ENCODE results near the gene SIAE. TPM values are rescaled to one million over a fixed set of nuclear protein-coding genes. Genes with fewer than 3 reads are reported as not detected.
A peak's percentile ranks its signal among the peaks of the same experiment; 100 is the strongest.

SIAE gene
- total and polyA plus RNA-seq, 3 donors from 2014 or later: 14.5 to 16.1 (median 15.3) TPM

- H3K36me3 ChIP-seq (ENCODE audit: low read depth, missing control alignments): no peaks in the 10 kb centered on the region
- H3K27me3 ChIP-seq: no peaks in the 10 kb centered on the region
- TF ChIP-seq CTCF (IDR thresholded peaks at IDR 0.05): no peak
- no peak for TF ChIP-seq POLR2A (IDR thresholded peaks at IDR 0.05)
- intact Hi-C loops (cut with DNase I; ENCODE audit: low total_unique reads): no loop called here
- H3K9me3 ChIP-seq: no peaks in the 10 kb centered on the region
- no peak for DNase-seq
- H3K4me3 ChIP-seq: no peak overlapping the region
- WGBS, 2 donors: 93 to 94% methylated on average over 1 of the region's 1 CpG
- H3K27ac ChIP-seq: no peak overlapping the region
- no peaks in the 10 kb centered on the region for H3K4me1 ChIP-seq
Observed at GRCh38 chr11:124639186-124639585, 34.4 kb downstream of the SIAE start.

GRCh38 chr11:124638500-124638899 is 35.0 kb downstream of the SIAE start:
- Histone ChIP-seq H3K27ac (no peak overlapping the region), H3K4me1 (no peaks in the 10 kb centered on the region), H3K9me3 (no peaks in the 10 kb centered on the region), H3K36me3 (ENCODE audit: low read depth, missing control alignments) (no peaks in the 10 kb centered on the region), H3K4me3 (no peak overlapping the region), H3K27me3 (no peaks in the 10 kb centered on the region)
- no peak for TF ChIP-seq CTCF (IDR thresholded peaks at IDR 0.05)
- WGBS, 2 donors: 81 to 93% methylated on average over 3 of the region's 3 CpGs
- DNase-seq: no peak
- intact Hi-C loops (cut with DNase I; ENCODE audit: low total_unique reads): no loop called here

- 53 to 58% methylated on average over 3 of the region's 3 CpGs for WGBS, 2 donors
- Histone ChIP-seq H3K27me3 (no peaks in the 10 kb centered on the region), H3K36me3 (ENCODE audit: low read depth, missing control alignments) (no peaks in the 10 kb centered on the region), H3K9me3 (no peaks in the 10 kb centered on the region), H3K4me1 (no peaks in the 10 kb centered on the region), H3K4me3 (no peak overlapping the region), H3K27ac (no peak overlapping the region)
- TF ChIP-seq POLR2A (IDR thresholded peaks at IDR 0.05) (no peak), CTCF (IDR thresholded peaks at IDR 0.05) (no peak)
- DNase-seq: no peak
- intact Hi-C loops (cut with DNase I; ENCODE audit: low total_unique reads): no loop called here
Observed at GRCh38 chr11:124635932-124636331, 37.6 kb downstream of the SIAE start.

GRCh38 chr11:124633355-124633754 is 40.2 kb downstream of the SIAE start:
- Histone ChIP-seq H3K4me1 (no peaks in the 10 kb centered on the region), H3K36me3 (ENCODE audit: low read depth, missing control alignments) (no peaks in the 10 kb centered on the region), H3K9me3 (no peaks in the 10 kb centered on the region), H3K27me3 (no peaks in the 10 kb centered on the region), H3K4me3 (no peak overlapping the region), H3K27ac (no peak overlapping the region)
- TF ChIP-seq CTCF (IDR thresholded peaks at IDR 0.05): peak in 1 of 3 experiments; percentile 3
- TF ChIP-seq POLR2A (IDR thresholded peaks at IDR 0.05): no peak
- DNase-seq: no peak
- 85 to 88% methylated on average over 1 of the region's 1 CpG for WGBS, 2 donors
- intact Hi-C loops (cut with DNase I; ENCODE audit: low total_unique reads): no loop called here

GRCh38 chr11:124629961-124630360 is 43.6 kb downstream of the SIAE start:
- intact Hi-C loops (cut with DNase I; ENCODE audit: low total_unique reads): no loop called here
- no peak overlapping the region for H3K4me3 ChIP-seq
- DNase-seq: no peak
- H3K9me3 ChIP-seq: no peaks in the 10 kb centered on the region
- no peaks in the 10 kb centered on the region for H3K36me3 ChIP-seq (ENCODE audit: low read depth, missing control alignments)
- no peaks in the 10 kb centered on the region for H3K4me1 ChIP-seq
- TF ChIP-seq POLR2A (IDR thresholded peaks at IDR 0.05) (no peak), CTCF (IDR thresholded peaks at IDR 0.05) (no peak)
- H3K27ac ChIP-seq: no peak overlapping the region
- 59 to 68% methylated on average over 4 of the region's 4 CpGs for whole genome bisulfite sequencing, 2 donors
- H3K27me3 ChIP-seq: no peaks in the 10 kb centered on the region

Measured in testis (tissue), 3 donors.